ENCODE results near the gene SUSD4. TPM values are rescaled to one million over a fixed set of nuclear protein-coding genes. Genes with fewer than 3 reads are reported as not detected.

Gene SUSD4
- total and polyA plus RNA-seq, 10 of the 15 experiments (the other 5 are each of a cell fraction or from before 2014, with no cell fraction given), result 0.13 to 1.1 (median 0.26) TPM; not detected in 3

GRCh38 chr1:223340637-223341036, 23.3 kb downstream of the SUSD4 start:
- ATAC-seq (peak; percentile 63), DNase-seq (ENCODE audit: low read depth, low spot score) (no peak), FAIRE-seq (no peak)
- 27% methylated on average over 3 of the region's 3 CpGs for WGBS (ENCODE audit: insufficient coverage, insufficient replicate concordance, low lambda C conversion rate, missing lambda C conversion rate)
- Histone ChIP-seq H3K79me2 (ENCODE audit: control insufficient read depth, insufficient read depth, low read length) (no peaks in the 10 kb centered on the region), H3K4me2 (ENCODE audit: control insufficient read depth, insufficient read depth) (no peak overlapping the region), H3K9ac (ENCODE audit: control insufficient read depth, insufficient read depth, low read length) (no peak overlapping the region), H4K20me1 (ENCODE audit: control insufficient read depth, insufficient read depth) (no peaks in the 10 kb centered on the region), H3K36me3 (ENCODE audit: control insufficient read depth in 2 of 2, insufficient read depth in 2 of 2, low read length in 1 of 2) (no peaks in the 10 kb centered on the region), H3K4me3 (no peak overlapping the region), H3K27ac (ENCODE audit: control insufficient read depth, insufficient read depth) (no peak overlapping the region), H2AFZ (ENCODE audit: control insufficient read depth, low read depth, low read length) (no peak overlapping the region), H3K27me3 (replicated peaks in 1 of 2; ENCODE audit: control insufficient read depth in 2 of 2, insufficient read depth in 2 of 2, low read length in 1 of 2) (peaks cover 0 to 2% of the 10 kb centered on the region in 2 experiments; a peak in 1 of 4 replicates), H3K4me1 (ENCODE audit: control insufficient read depth, insufficient read depth, low read length) (no peaks in the 10 kb centered on the region), H3K9me3 (replicated peaks; ENCODE audit: control insufficient read depth, insufficient read depth, low read length) (no peaks in the 10 kb centered on the region)
- SMC1A ChIA-PET (ENCODE audit: uncharacterized antibody, unreplicated experiment), result interaction anchor here (1.2 to 1.6 kb wide), 3 partner anchors 21 to 208 kb away, joined by 3 to 4 read pairs (median 4); no protein-coding TSS in a partner anchor
- POLR2A ChIA-PET, result interaction anchor here (0.7 kb wide), 1 partner anchor 18 kb away, joined by 3 read pairs; no protein-coding TSS in a partner anchor
- no TSS peak for BruUV-seq (replicated peaks)
- intact Hi-C loops (cut with micrococcal nuclease; ENCODE audit: unreplicated experiment) (no loop called here), in situ Hi-C loops (cut with MboI) (no loop called here)
- TF ChIP-seq HDGF (IDR thresholded peaks at IDR 0.05) (no peak), NR2F1 (conservative IDR thresholded peaks at IDR 0.05) (peak; percentile 83)
- CTCF ChIA-PET, result interaction anchor here (0.6 to 1.4 kb wide), 2 partner anchors 12 to 316 kb away, joined by 3 read pairs; no protein-coding TSS in a partner anchor
- RAD21 ChIA-PET (ENCODE audit: unreplicated experiment), result interaction anchor here (1.5 kb wide), 1 partner anchor 211 kb away, joined by 5 read pairs; no protein-coding TSS in a partner anchor

- FAIRE-seq, result no peak
- Histone ChIP-seq H3K4me2 (ENCODE audit: control insufficient read depth, insufficient read depth) (no peak overlapping the region), H3K27me3 (replicated peaks in 1 of 2; ENCODE audit: control insufficient read depth in 2 of 2, insufficient read depth in 2 of 2, low read length in 1 of 2) (peaks cover 0 to 2% of the 10 kb centered on the region in 2 experiments; a peak in 1 of 4 replicates), H3K9ac (ENCODE audit: control insufficient read depth, insufficient read depth, low read length) (no peak overlapping the region), H2AFZ (ENCODE audit: control insufficient read depth, low read depth, low read length) (no peak overlapping the region), H3K36me3 (ENCODE audit: control insufficient read depth in 2 of 2, insufficient read depth in 2 of 2, low read length in 1 of 2) (no peaks in the 10 kb centered on the region), H3K9me3 (replicated peaks; ENCODE audit: control insufficient read depth, insufficient read depth, low read length) (no peaks in the 10 kb centered on the region), H3K4me1 (ENCODE audit: control insufficient read depth, insufficient read depth, low read length) (no peaks in the 10 kb centered on the region), H3K27ac (ENCODE audit: control insufficient read depth, insufficient read depth) (no peak overlapping the region), H3K79me2 (ENCODE audit: control insufficient read depth, insufficient read depth, low read length) (no peaks in the 10 kb centered on the region), H3K4me3 (no peak overlapping the region), H4K20me1 (ENCODE audit: control insufficient read depth, insufficient read depth) (no peaks in the 10 kb centered on the region)
- no TSS peak for BruUV-seq (replicated peaks)
- POLR2A ChIA-PET, result interaction anchor here (0.7 kb wide), 1 partner anchor 18 kb away, joined by 3 read pairs; no protein-coding TSS in a partner anchor
- no peak for DNase-seq (ENCODE audit: low read depth, low spot score)
- no peak for ATAC-seq
- in situ Hi-C loops (cut with MboI) (no loop called here), intact Hi-C loops (cut with micrococcal nuclease; ENCODE audit: unreplicated experiment) (no loop called here)
- RAD21 ChIA-PET (ENCODE audit: unreplicated experiment), result interaction anchor here (1.5 kb wide), 1 partner anchor 211 kb away, joined by 5 read pairs; no protein-coding TSS in a partner anchor
- SMC1A ChIA-PET (ENCODE audit: uncharacterized antibody, unreplicated experiment), result interaction anchor here (1.5 kb wide), 1 partner anchor 206 kb away, joined by 4 read pairs; no protein-coding TSS in a partner anchor
- 43% methylated on average over 7 of the region's 7 CpGs for WGBS (ENCODE audit: insufficient coverage, insufficient replicate concordance, low lambda C conversion rate, missing lambda C conversion rate)
- TF ChIP-seq JUND (IDR thresholded peaks at IDR 0.05; ENCODE audit: low read depth, low read length) (no peak), RFX5 (IDR thresholded peaks at IDR 0.05; ENCODE audit: low read depth, low read length) (no peak), EP300 (IDR thresholded peaks at IDR 0.05; ENCODE audit: borderline replicate concordance in 1 of 2, control insufficient read depth in 1 of 2, low read depth in 2 of 2, low read length in 2 of 2) (no peak), NFXL1 (IDR thresholded peaks at IDR 0.05; ENCODE audit: borderline replicate concordance) (no peak), MEF2A (IDR thresholded peaks at IDR 0.05; ENCODE audit: insufficient read depth, low read depth, low read length) (no peak), ZNF384 (IDR thresholded peaks at IDR 0.05; ENCODE audit: borderline replicate concordance, low read depth, low read length) (no peak), PAX5 (IDR thresholded peaks at IDR 0.05; ENCODE audit: borderline replicate concordance, low read depth, low read length) (no peak)
- CTCF ChIA-PET, result no interaction called here
These were observed 24.1 kb downstream of the SUSD4 start for GRCh38 chr1:223339861-223340260.

Data from GM12878 (cell line).